Left lung (tissue), 10 donors: ENCODE results near the gene DENND5B. TPM values are rescaled to one million over a fixed set of nuclear protein-coding genes. Genes with fewer than 3 reads are reported as not detected.

Experiments
- ATAC-seq: fragments of 200-7000 bp; cut with Tn5 transposase; one replicate; pipeline ENCODE4 v1.9.1; 2020; ENCODE audit warnings: moderate library complexity
- DNase-seq, 4 donors: peaks; one replicate each; pipeline ENCODE4 v3.0.0-alpha.2; 2013 to 2020
- H3K27ac ChIP-seq, 2 donors: fragments of 200-600 bp; sonication (generic) in 1 of 2; one replicate each; pipeline versions ENCODE4 v1.5.0 to v1.8.0; 2020 to 2021
- H3K27me3 ChIP-seq, 2 donors: fragments of 200-600 bp; sonication (generic) in 1 of 2; one replicate each; pipeline versions ENCODE4 v1.5.0 to v1.8.0; 2020 to 2021
- H3K36me3 ChIP-seq, 2 donors: fragments of 200-600 bp; sonication (generic) in 1 of 2; one replicate each; pipeline versions ENCODE4 v1.5.0 to v1.8.0; 2020 to 2021
- H3K4me1 ChIP-seq, 2 donors: fragments of 200-600 bp; one replicate each; pipeline ENCODE4 v1.8.0; 2021
- H3K4me3 ChIP-seq, 2 donors: fragments of 200-600 bp; sonication (generic) in 1 of 2; one replicate each; pipeline versions ENCODE4 v1.5.0 to v1.8.0; 2020 to 2021; ENCODE audit warnings: mild to moderate bottlenecking in 1 of 2
- H3K9me3 ChIP-seq, 2 donors: fragments of 200-600 bp; sonication (generic) in 1 of 2; one replicate each; pipeline versions ENCODE4 v1.5.0 to v1.8.0; 2020 to 2021
- intact Hi-C, 2 donors: fragments of 100-400 bp; cut with DNase I; formaldehyde crosslinking; loops; one replicate each; pipeline versions ENCODE4 v1.11.2 to v1.14.2; 2022
- polyA plus RNA-seq, 6 donors: library from polyadenylated mRNA; unstranded; fragments of 120-200 nt; gene quantifications; one replicate each; pipeline ENCODE4 v1.2.1, GENCODE V29; 2013; ENCODE audit not compliant: insufficient read length in 6 of 6
- total RNA-seq, 2 donors: library from RNA; stranded (reverse); fragmentation: NEBNext Ultra II Directional; extraction: Animal tissue kit (Norgen Biotek cat#: 25700); gene quantifications; one replicate each; pipeline ENCODE4 v1.2.1, GENCODE V29; 2021
- TF ChIP-seq, protein P1 (sequence below), 2 donors: fragments of 200-600 bp; sonication (generic) in 1 of 2; IDR thresholded peaks; one replicate each; pipeline versions ENCODE4 v1.5.0 to v1.8.0; 2021; ENCODE audit warnings: antibody characterized with exemption in 2 of 2
- donor health status: DM: no; HTN: yes; CAD: no.
- donor health status: DM: no; HTN: no; CAD: no.

The DENND5B gene
- total and polyA plus RNA-seq, 8 donors = 4.4 to 11.3 (median 8.7) TPM

DNA sequence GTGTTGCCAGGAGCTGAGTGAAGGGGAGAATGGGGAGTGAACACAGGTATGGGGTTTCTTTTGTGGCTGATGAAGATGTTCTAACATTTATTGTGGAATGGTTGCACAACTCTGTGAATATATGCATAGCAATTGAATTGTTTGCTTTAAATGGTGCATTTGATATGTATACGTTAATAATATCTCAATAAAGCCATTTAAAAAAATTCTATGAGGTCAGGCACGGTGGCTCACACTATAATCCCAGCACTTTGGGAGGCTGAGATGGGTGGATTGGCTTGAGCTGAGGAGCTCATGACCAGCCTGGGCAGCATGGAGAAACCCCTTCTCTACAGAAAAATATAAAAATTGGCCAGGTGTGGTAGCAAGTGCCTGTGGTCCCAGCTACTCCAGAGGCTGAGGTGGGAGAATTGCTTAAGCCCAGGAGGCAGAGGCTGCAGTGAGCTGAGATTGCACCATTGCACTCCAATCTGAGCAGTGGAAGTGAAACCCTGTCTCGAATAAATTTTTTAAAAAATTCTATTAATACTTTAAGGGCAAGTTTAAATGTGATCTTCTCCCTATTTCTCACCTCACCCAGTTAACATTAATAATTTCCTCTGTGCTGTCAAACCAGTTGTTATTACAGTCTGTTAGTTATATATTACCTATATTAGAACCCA is 65.3 kb downstream of the DENND5B start:
- Histone ChIP-seq H3K4me1 (no peaks in the 10 kb centered on the region), H3K27me3 (no peaks in the 10 kb centered on the region), H3K36me3 (no peaks in the 10 kb centered on the region), H3K4me3 (no peak overlapping the region), H3K27ac (no peak overlapping the region), H3K9me3 (no peaks in the 10 kb centered on the region)
- TF ChIP-seq, protein P1, sequence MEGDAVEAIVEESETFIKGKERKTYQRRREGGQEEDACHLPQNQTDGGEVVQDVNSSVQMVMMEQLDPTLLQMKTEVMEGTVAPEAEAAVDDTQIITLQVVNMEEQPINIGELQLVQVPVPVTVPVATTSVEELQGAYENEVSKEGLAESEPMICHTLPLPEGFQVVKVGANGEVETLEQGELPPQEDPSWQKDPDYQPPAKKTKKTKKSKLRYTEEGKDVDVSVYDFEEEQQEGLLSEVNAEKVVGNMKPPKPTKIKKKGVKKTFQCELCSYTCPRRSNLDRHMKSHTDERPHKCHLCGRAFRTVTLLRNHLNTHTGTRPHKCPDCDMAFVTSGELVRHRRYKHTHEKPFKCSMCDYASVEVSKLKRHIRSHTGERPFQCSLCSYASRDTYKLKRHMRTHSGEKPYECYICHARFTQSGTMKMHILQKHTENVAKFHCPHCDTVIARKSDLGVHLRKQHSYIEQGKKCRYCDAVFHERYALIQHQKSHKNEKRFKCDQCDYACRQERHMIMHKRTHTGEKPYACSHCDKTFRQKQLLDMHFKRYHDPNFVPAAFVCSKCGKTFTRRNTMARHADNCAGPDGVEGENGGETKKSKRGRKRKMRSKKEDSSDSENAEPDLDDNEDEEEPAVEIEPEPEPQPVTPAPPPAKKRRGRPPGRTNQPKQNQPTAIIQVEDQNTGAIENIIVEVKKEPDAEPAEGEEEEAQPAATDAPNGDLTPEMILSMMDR (IDR thresholded peaks at IDR 0.05) = no peak
- ATAC-seq (no peak), DNase-seq (no peak)
- intact Hi-C loops = no loop called here

DNA sequence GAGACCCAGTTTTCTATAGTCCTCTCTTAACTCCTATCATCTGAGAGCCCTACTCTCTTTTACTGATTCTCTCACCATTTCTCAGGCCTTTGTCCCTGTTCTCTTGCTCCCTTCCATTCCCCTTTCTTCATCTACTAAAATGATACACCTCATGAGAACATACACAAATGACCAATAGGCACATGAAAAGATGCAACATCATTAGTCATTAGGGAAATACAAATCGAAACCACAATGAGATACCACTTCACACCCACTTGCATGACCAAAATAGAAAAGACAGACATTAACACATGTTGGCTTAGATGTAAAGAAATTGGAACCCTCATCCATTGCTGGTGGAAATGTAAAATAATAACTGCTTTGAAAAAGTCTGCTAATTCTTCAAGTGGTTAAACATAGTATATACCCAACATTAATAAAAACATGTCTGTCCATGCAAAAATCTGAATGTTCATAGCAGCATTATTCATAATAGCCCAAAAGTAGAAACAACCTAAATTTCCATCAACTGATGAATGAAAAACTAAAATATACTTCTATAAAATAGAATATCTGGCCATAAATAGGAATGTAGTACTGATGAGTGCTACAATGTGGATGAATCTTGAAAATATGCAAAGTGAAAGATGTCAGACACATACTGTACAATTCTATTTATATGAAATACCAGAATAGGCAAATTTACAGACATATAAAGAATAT is 66.0 kb downstream of the DENND5B start:
- DNase-seq = no peak
- Histone ChIP-seq H3K4me1 (no peaks in the 10 kb centered on the region), H3K27me3 (no peaks in the 10 kb centered on the region), H3K4me3 (no peak overlapping the region), H3K27ac (no peak overlapping the region), H3K36me3 (no peaks in the 10 kb centered on the region), H3K9me3 (no peaks in the 10 kb centered on the region)
- TF ChIP-seq, protein P1 (IDR thresholded peaks at IDR 0.05) = no peak
- intact Hi-C loops = no loop called here
- ATAC-seq = no peak

DNA sequence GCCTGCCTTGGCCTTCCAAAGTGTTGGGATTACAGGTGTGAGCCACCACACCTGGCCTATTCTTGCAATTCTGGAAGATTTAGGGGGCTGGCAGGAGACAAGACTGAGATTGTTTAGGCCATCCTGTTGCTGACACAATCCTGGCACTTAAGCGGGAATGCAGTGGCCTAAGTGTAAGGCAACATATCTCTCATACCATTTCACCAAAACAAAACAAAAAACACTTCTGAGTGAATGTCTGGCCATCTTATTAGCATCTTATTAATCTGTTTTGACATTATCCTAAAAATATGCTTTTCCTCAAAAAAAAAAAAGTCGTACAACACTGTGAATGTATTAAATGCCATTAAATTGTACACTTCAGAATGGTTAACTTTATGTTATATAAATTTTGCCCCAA is 67.6 kb downstream of the DENND5B start:
- Histone ChIP-seq H3K9me3 (no peaks in the 10 kb centered on the region), H3K4me1 (peaks cover 0 to 3% of the 10 kb centered on the region in 2 donors), H3K36me3 (no peaks in the 10 kb centered on the region), H3K4me3 (no peak overlapping the region), H3K27ac (no peak overlapping the region), H3K27me3 (no peaks in the 10 kb centered on the region)
- intact Hi-C loops = no loop called here
- ATAC-seq = no peak
- TF ChIP-seq, protein P1 (IDR thresholded peaks at IDR 0.05) = no peak
- DNase-seq = no peak

DNA sequence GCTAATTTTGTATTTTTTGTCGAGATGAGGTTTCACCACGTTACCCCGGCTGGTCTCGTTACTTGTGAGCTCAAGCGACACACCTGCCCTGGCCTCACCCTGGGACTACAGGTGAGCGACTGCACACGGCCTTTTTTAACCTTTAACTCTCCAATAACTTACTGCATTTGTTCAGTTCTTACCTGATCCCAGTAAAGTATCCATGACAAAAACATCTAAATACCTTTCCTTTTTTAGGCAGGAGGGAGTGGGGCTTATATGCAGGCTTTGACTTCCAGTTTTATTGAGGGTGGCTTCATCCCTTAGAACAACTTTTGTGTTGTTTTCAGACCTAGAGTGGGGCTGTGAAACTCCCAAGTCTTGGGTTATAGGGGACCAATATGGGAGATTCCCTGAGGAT is 68.3 kb downstream of the DENND5B start:
- TF ChIP-seq, protein P1 (IDR thresholded peaks at IDR 0.05) = no peak
- Histone ChIP-seq H3K36me3 (no peaks in the 10 kb centered on the region), H3K4me3 (no peak overlapping the region), H3K27ac (no peak overlapping the region), H3K9me3 (no peaks in the 10 kb centered on the region), H3K27me3 (no peaks in the 10 kb centered on the region), H3K4me1 (peaks cover 0 to 3% of the 10 kb centered on the region in 2 donors)
- intact Hi-C loops = no loop called here
- DNase-seq (no peak), ATAC-seq (no peak)

- Histone ChIP-seq H3K27ac (no peak overlapping the region), H3K27me3 (no peaks in the 10 kb centered on the region), H3K36me3 (no peaks in the 10 kb centered on the region), H3K4me3 (no peak overlapping the region), H3K9me3 (no peaks in the 10 kb centered on the region), H3K4me1 (peaks cover 0 to 3% of the 10 kb centered on the region in 2 donors)
- intact Hi-C loops = no loop called here
- no peak for ATAC-seq
- TF ChIP-seq, protein P1 (IDR thresholded peaks at IDR 0.05) = no peak
- no peak for DNase-seq
Observed at GRCh38 chr12:31521964-31522363, 69.0 kb downstream of the DENND5B start.
